SK-N-MC (cell line): ENCODE data around the gene CSGALNACT2.

Experiments
- DNase-seq: peaks from one replicate; pipeline ENCODE4 v3.0.0-alpha.2; 2011; ENCODE audit warnings: low read depth, low spot score
- H3K27ac ChIP-seq: fragments of 200-600 bp; sonication (generic); 2 replicates; pipeline ENCODE4 v1.5.1; 2016; ENCODE audit warnings: mixed run types
- H3K36me3 ChIP-seq: fragments of 200-600 bp; sonication (generic); 2 replicates; pipeline ENCODE4 v1.6.1; 2017; ENCODE audit warnings: antibody characterized with exemption, low read length, mixed read lengths; ENCODE audit not compliant: insufficient read depth
- H3K4me3 ChIP-seq: fragments of 200-600 bp; sonication (generic); 2 replicates; pipeline ENCODE4 v1.5.1; 2016
- H3K9ac ChIP-seq: fragments of 200-600 bp; sonication (generic); 2 replicates; pipeline ENCODE4 v1.8.0; 2017; ENCODE audit warnings: mixed run types, mixed read lengths; ENCODE audit not compliant: insufficient read length
- H3K9me3 ChIP-seq: fragments of 200-600 bp; sonication (generic); 2 replicates; pipeline ENCODE4 v1.6.1; 2017; ENCODE audit warnings: low read depth, mild to moderate bottlenecking, antibody characterized with exemption, low read length, moderate library complexity, mixed read lengths
- EZH2 ChIP-seq: fragments of 200-600 bp; sonication (generic); IDR thresholded peaks from one replicate; pipeline ENCODE4 v1.6.1; 2017; ENCODE audit warnings: antibody characterized with exemption
- FOXP2 ChIP-seq: optimal IDR thresholded peaks from 2 replicates; pipeline ENCODE3; 2011; ENCODE audit warnings: mild to moderate bottlenecking, moderate library complexity; ENCODE audit not compliant: insufficient read depth; ENCODE audit errors: extremely low read length, control extremely low read depth
- POLR2AphosphoS5 ChIP-seq: IDR thresholded peaks from 2 replicates; pipeline ENCODE4 v1.6.1; 2012; ENCODE audit warnings: mild to moderate bottlenecking, low read depth, low read length, borderline replicate concordance

Gene CSGALNACT2

GRCh38 chr10:43220657-43221418 lies 82.6 kb downstream of the CSGALNACT2 start:
- Histone ChIP-seq H3K9me3 (no peaks in the 10 kb centered on the region), H3K9ac (no peak overlapping the region), H3K4me3 (no peak overlapping the region), H3K27ac (no peak overlapping the region), H3K36me3 (no peaks in the 10 kb centered on the region)
- DNase-seq = no peak
- TF ChIP-seq POLR2AphosphoS5 (no peak), EZH2 (no peak), FOXP2 (no peak)

- Histone ChIP-seq H3K9ac (no peak overlapping the region), H3K36me3 (no peaks in the 10 kb centered on the region), H3K9me3 (no peaks in the 10 kb centered on the region), H3K27ac (no peak overlapping the region), H3K4me3 (no peak overlapping the region)
- TF ChIP-seq EZH2 = no peak
- TF ChIP-seq POLR2AphosphoS5 = no peak
- TF ChIP-seq FOXP2 = no peak
- no peak for DNase-seq
These were observed 83.4 kb downstream of the CSGALNACT2 start for GRCh38 chr10:43221419-43222209.

- H3K9ac ChIP-seq = no peak overlapping the region
- H3K36me3 ChIP-seq = no peaks in the 10 kb centered on the region
- H3K9me3 ChIP-seq = no peaks in the 10 kb centered on the region
- no peak overlapping the region for H3K4me3 ChIP-seq
- H3K27ac ChIP-seq = no peak overlapping the region
- DNase-seq = no peak
- no peak for TF ChIP-seq EZH2
- TF ChIP-seq FOXP2 = no peak
- no peak for TF ChIP-seq POLR2AphosphoS5
These were observed 84.0 kb downstream of the CSGALNACT2 start for GRCh38 chr10:43222210-43222720.

GRCh38 chr10:43223056-43223455 lies 84.8 kb downstream of the CSGALNACT2 start:
- no peak for DNase-seq
- H3K9ac ChIP-seq = no peak overlapping the region
- no peak for TF ChIP-seq POLR2AphosphoS5
- no peak for TF ChIP-seq FOXP2
- TF ChIP-seq EZH2 = no peak
- H3K4me3 ChIP-seq = no peak overlapping the region
- H3K9me3 ChIP-seq = no peaks in the 10 kb centered on the region
- no peaks in the 10 kb centered on the region for H3K36me3 ChIP-seq
- H3K27ac ChIP-seq = no peak overlapping the region

- Histone ChIP-seq H3K27ac (no peak overlapping the region), H3K4me3 (no peak overlapping the region), H3K9me3 (no peaks in the 10 kb centered on the region), H3K9ac (no peak overlapping the region), H3K36me3 (no peaks in the 10 kb centered on the region)
- TF ChIP-seq EZH2 (no peak), FOXP2 (no peak), POLR2AphosphoS5 (no peak)
- DNase-seq = no peak
These were observed 86.1 kb downstream of the CSGALNACT2 start for GRCh38 chr10:43224321-43224720.

GRCh38 chr10:43225004-43225786 lies 87.0 kb downstream of the CSGALNACT2 start:
- Histone ChIP-seq H3K9ac (no peak overlapping the region), H3K36me3 (no peaks in the 10 kb centered on the region), H3K4me3 (no peak overlapping the region), H3K27ac (no peak overlapping the region), H3K9me3 (no peaks in the 10 kb centered on the region)
- no peak for DNase-seq
- TF ChIP-seq POLR2AphosphoS5 (no peak), EZH2 (no peak), FOXP2 (no peak)

GRCh38 chr10:43225787-43226153 lies 87.5 kb downstream of the CSGALNACT2 start:
- H3K4me3 ChIP-seq = no peak overlapping the region
- H3K9ac ChIP-seq = no peak overlapping the region
- H3K36me3 ChIP-seq = no peaks in the 10 kb centered on the region
- TF ChIP-seq POLR2AphosphoS5 (no peak), FOXP2 (no peak), EZH2 (no peak)
- H3K9me3 ChIP-seq = no peaks in the 10 kb centered on the region
- H3K27ac ChIP-seq = no peak overlapping the region
- no peak for DNase-seq

- no peak overlapping the region for H3K9ac ChIP-seq
- no peaks in the 10 kb centered on the region for H3K36me3 ChIP-seq
- no peaks in the 10 kb centered on the region for H3K9me3 ChIP-seq
- TF ChIP-seq EZH2 (no peak), POLR2AphosphoS5 (no peak), FOXP2 (no peak)
- no peak overlapping the region for H3K4me3 ChIP-seq
- H3K27ac ChIP-seq = no peak overlapping the region
- DNase-seq = no peak
These were observed 88.2 kb downstream of the CSGALNACT2 start for GRCh38 chr10:43226441-43226840.
